ENCODE results near the gene DCP1B. TPM values are rescaled to one million over a fixed set of nuclear protein-coding genes. Genes with fewer than 3 reads are reported as not detected.

DCP1B gene
- total RNA-seq, 1 donor from 2014 or later, result 31.5 TPM

GRCh38 chr12:2039034-2039433, 34.8 kb upstream of the DCP1B start:
- Mint-ChIP-seq H3K4me3 (ENCODE audit: low read depth) (no peak overlapping the region), H3K36me3 (ENCODE audit: insufficient read depth) (no peaks in the 10 kb centered on the region), H3K27me3 (peaks cover 64% of the 10 kb centered on the region), H3K9me3 (ENCODE audit: low read depth) (no peaks in the 10 kb centered on the region), H3K4me1 (ENCODE audit: low read depth) (peaks cover 1% of the 10 kb centered on the region), H3K27ac (no peak overlapping the region)
- no peak for DNase-seq (ENCODE audit: low spot score, unreplicated experiment)
- no peak for TF ChIP-seq CTCF (IDR thresholded peaks at IDR 0.05; ENCODE audit: unreplicated experiment)

GRCh38 chr12:2035431-2036055, 31.3 kb upstream of the DCP1B start:
- H3K36me3 Mint-ChIP-seq (ENCODE audit: insufficient read depth), result no peaks in the 10 kb centered on the region
- DNase-seq (ENCODE audit: low spot score, unreplicated experiment), result no peak
- H3K9me3 Mint-ChIP-seq (ENCODE audit: low read depth), result no peaks in the 10 kb centered on the region
- H3K27ac Mint-ChIP-seq, result no peak overlapping the region
- peaks cover 1% of the 10 kb centered on the region for H3K4me1 Mint-ChIP-seq (ENCODE audit: low read depth)
- TF ChIP-seq CTCF (IDR thresholded peaks at IDR 0.05; ENCODE audit: unreplicated experiment), result no peak
- peak overlapping the region; percentile 54 for H3K4me3 Mint-ChIP-seq (ENCODE audit: low read depth)
- H3K27me3 Mint-ChIP-seq, result peaks cover 86% of the 10 kb centered on the region

- peak; percentile 95 for DNase-seq (ENCODE audit: low spot score, unreplicated experiment)
- peak overlapping the region; percentile 54 for H3K4me3 Mint-ChIP-seq (ENCODE audit: low read depth)
- H3K4me1 Mint-ChIP-seq (ENCODE audit: low read depth), result peaks cover 1% of the 10 kb centered on the region
- H3K9me3 Mint-ChIP-seq (ENCODE audit: low read depth), result no peaks in the 10 kb centered on the region
- TF ChIP-seq CTCF (IDR thresholded peaks at IDR 0.05; ENCODE audit: unreplicated experiment), result peak; percentile 100
- H3K36me3 Mint-ChIP-seq (ENCODE audit: insufficient read depth), result no peaks in the 10 kb centered on the region
- H3K27ac Mint-ChIP-seq, result no peak overlapping the region
- H3K27me3 Mint-ChIP-seq, result peaks cover 82% of the 10 kb centered on the region
These were observed 30.6 kb upstream of the DCP1B start for GRCh38 chr12:2034633-2035430.

GRCh38 chr12:2032506-2032905, 28.2 kb upstream of the DCP1B start:
- no peak for TF ChIP-seq CTCF (IDR thresholded peaks at IDR 0.05; ENCODE audit: unreplicated experiment)
- no peak for DNase-seq (ENCODE audit: low spot score, unreplicated experiment)
- Mint-ChIP-seq H3K27me3 (peaks cover 65% of the 10 kb centered on the region), H3K9me3 (ENCODE audit: low read depth) (no peaks in the 10 kb centered on the region), H3K4me1 (ENCODE audit: low read depth) (peaks cover 1% of the 10 kb centered on the region), H3K27ac (no peak overlapping the region), H3K36me3 (ENCODE audit: insufficient read depth) (no peaks in the 10 kb centered on the region), H3K4me3 (ENCODE audit: low read depth) (no peak overlapping the region)

GRCh38 chr12:2029851-2030250, 25.6 kb upstream of the DCP1B start:
- no peak for DNase-seq (ENCODE audit: low spot score, unreplicated experiment)
- H3K9me3 Mint-ChIP-seq (ENCODE audit: low read depth), result no peaks in the 10 kb centered on the region
- peaks cover 1% of the 10 kb centered on the region for H3K4me1 Mint-ChIP-seq (ENCODE audit: low read depth)
- no peak overlapping the region for H3K27ac Mint-ChIP-seq
- no peak overlapping the region for H3K4me3 Mint-ChIP-seq (ENCODE audit: low read depth)
- H3K27me3 Mint-ChIP-seq, result peaks cover 44% of the 10 kb centered on the region
- no peak for TF ChIP-seq CTCF (IDR thresholded peaks at IDR 0.05; ENCODE audit: unreplicated experiment)
- no peaks in the 10 kb centered on the region for H3K36me3 Mint-ChIP-seq (ENCODE audit: insufficient read depth)

Measured in progenitor cell of endocrine pancreas (in vitro differentiated cells).